Measurements from ENCODE around the gene THAP7. TPM values are rescaled to one million over a fixed set of nuclear protein-coding genes. Genes with fewer than 3 reads are reported as not detected.

Gene THAP7
- total and polyA plus RNA-seq, 3 donors from 2014 or later = 60.6 to 96.5 (median 75.8) TPM

- H3K9me3 ChIP-seq = no peaks in the 10 kb centered on the region
- intact Hi-C loops (cut with DNase I; ENCODE audit: low total_unique reads) = no loop called here
- H3K4me1 ChIP-seq = peaks cover 19% of the 10 kb centered on the region
- no peaks in the 10 kb centered on the region for H3K36me3 ChIP-seq (ENCODE audit: low read depth, missing control alignments)
- TF ChIP-seq POLR2A (IDR thresholded peaks at IDR 0.05) = no peak
- TF ChIP-seq CTCF (IDR thresholded peaks at IDR 0.05) = no peak
- H3K4me3 ChIP-seq = no peak overlapping the region
- DNase-seq = no peak
- H3K27ac ChIP-seq = no peak overlapping the region
- no peaks in the 10 kb centered on the region for H3K27me3 ChIP-seq
- WGBS, 2 donors = 94% methylated on average over 14 of the region's 14 CpGs
Observed at GRCh38 chr22:21047035-21047661, 45.2 kb upstream of the THAP7 start.

- Histone ChIP-seq H3K4me1 (peaks cover 19% of the 10 kb centered on the region), H3K27ac (no peak within 1 kb of the TSS), H3K36me3 (ENCODE audit: low read depth, missing control alignments) (no peaks in the 10 kb centered on the region), H3K27me3 (no peaks in the 10 kb centered on the region), H3K4me3 (peak within 1 kb of the TSS; percentile 47 to 63), H3K9me3 (no peaks in the 10 kb centered on the region)
- intact Hi-C loops (cut with DNase I; ENCODE audit: low total_unique reads) = no loop called here
- 3 to 5% methylated on average over 46 to 47 of the region's 47 CpGs for WGBS, 2 donors
- TF ChIP-seq CTCF (IDR thresholded peaks at IDR 0.05) (no peak), POLR2A (IDR thresholded peaks at IDR 0.05) (no peak)
- peak; percentile 96 for DNase-seq
Observed at GRCh38 chr22:21045585-21046294, 43.8 kb upstream of the THAP7 start, which contains the start of gene LRRC74B. LRRC74B (plus strand) TSS chr22:21045946; CDS start chr22:21045987, 41 bp downstream.

DNA sequence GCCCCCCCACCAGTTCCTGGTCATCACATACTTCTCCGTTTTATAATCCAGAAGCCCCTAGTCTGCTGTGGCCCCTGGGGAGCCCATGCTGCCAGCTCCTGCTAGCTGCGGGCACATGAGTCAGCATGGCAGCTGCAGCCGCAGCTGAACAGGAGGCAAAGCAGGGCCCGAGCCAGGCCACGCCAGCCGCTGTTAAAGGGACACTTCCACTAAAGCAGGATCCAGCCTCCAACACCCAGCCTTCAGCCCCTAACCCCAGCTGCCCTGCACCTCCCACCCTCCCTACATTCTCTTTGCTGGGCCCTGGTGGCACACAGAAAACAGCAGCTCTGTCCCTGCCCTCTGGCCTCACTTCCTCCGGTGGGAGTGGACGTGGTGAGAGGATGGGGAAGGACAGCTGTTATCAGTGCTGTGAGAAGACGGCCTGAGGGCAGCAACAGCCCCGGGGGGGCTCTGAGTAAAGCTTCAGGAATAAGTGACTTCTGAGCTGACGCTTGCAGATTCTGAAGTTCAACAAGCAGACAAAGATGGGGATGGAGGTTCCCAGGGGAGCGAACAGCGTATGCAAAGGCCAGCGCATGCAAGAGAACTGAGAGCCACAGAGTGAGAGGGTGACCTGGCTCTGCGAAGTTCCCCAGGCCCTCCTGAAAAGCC, 43.1 kb upstream of the THAP7 start:
- TF ChIP-seq CTCF (IDR thresholded peaks at IDR 0.05) (no peak), POLR2A (IDR thresholded peaks at IDR 0.05) (no peak)
- Histone ChIP-seq H3K4me1 (peaks cover 19% of the 10 kb centered on the region), H3K36me3 (ENCODE audit: low read depth, missing control alignments) (no peaks in the 10 kb centered on the region), H3K9me3 (no peaks in the 10 kb centered on the region), H3K27ac (no peak overlapping the region), H3K27me3 (no peaks in the 10 kb centered on the region), H3K4me3 (peak overlapping the region; percentile 47 to 63)
- no peak for DNase-seq
- intact Hi-C loops (cut with DNase I; ENCODE audit: low total_unique reads) = no loop called here
- 4 to 11% methylated on average over 10 to 15 of the region's 15 CpGs for WGBS, 2 donors

- H3K27me3 ChIP-seq = no peaks in the 10 kb centered on the region
- DNase-seq = no peak
- no peak for TF ChIP-seq POLR2A (IDR thresholded peaks at IDR 0.05)
- TF ChIP-seq CTCF (IDR thresholded peaks at IDR 0.05) = no peak
- no peaks in the 10 kb centered on the region for H3K36me3 ChIP-seq (ENCODE audit: low read depth, missing control alignments)
- no peaks in the 10 kb centered on the region for H3K9me3 ChIP-seq
- intact Hi-C loops (cut with DNase I; ENCODE audit: low total_unique reads) = no loop called here
- H3K27ac ChIP-seq = peak overlapping the region in 1 of 2 donors; percentile 15
- peaks cover 23% of the 10 kb centered on the region for H3K4me1 ChIP-seq
- no peak overlapping the region for H3K4me3 ChIP-seq
- WGBS, 2 donors = 85 to 89% methylated on average over 15 of the region's 15 CpGs
Observed at GRCh38 chr22:21043860-21044535, 42.1 kb upstream of the THAP7 start.
